Measurements from ENCODE around the gene ZNF513.

ZNF513 gene

GRCh38 chr2:27409321-27410073, 29.0 kb upstream of the ZNF513 start, which contains the start of gene PPM1G:
PPM1G (minus strand) TSS chr2:27409591; CDS start chr2:27409422, 169 bp downstream.
- Histone ChIP-seq H3K4me1 (0 out of 2 replicates have a peak, but pooled peaks cover 3% of the 10 kb centered on the region), H3K27me3 (no peaks in the 10 kb centered on the region; the same call in 1 of the 2 replicates), H3K4me3 (ENCODE audit: low read depth, low read length) (peak within 1 kb of the TSS; percentile 97), H3K9me3 (no peaks in the 10 kb centered on the region), H3K36me3 (peaks cover 9% of the 10 kb centered on the region)
- TF ChIP-seq CTCF (IDR thresholded peaks at IDR 0.05; ENCODE audit: low read depth, low read length) = no peak
- peak; percentile 98 for DNase-seq

GRCh38 chr2:27408601-27409320, 28.2 kb upstream of the ZNF513 start:
- DNase-seq = no peak
- TF ChIP-seq CTCF (IDR thresholded peaks at IDR 0.05; ENCODE audit: low read depth, low read length) = no peak
- Histone ChIP-seq H3K4me3 (ENCODE audit: low read depth, low read length) (peak overlapping the region; percentile 97), H3K4me1 (0 out of 2 replicates have a peak, but pooled peaks cover 3% of the 10 kb centered on the region), H3K9me3 (no peaks in the 10 kb centered on the region), H3K36me3 (peaks cover 9% of the 10 kb centered on the region), H3K27me3 (no peaks in the 10 kb centered on the region; the same call in 1 of the 2 replicates)

- peak; percentile 51 for DNase-seq
- Histone ChIP-seq H3K27me3 (no peaks in the 10 kb centered on the region; the same call in 1 of the 2 replicates), H3K9me3 (no peaks in the 10 kb centered on the region), H3K4me1 (0 out of 2 replicates have a peak, but pooled peaks cover 3% of the 10 kb centered on the region), H3K4me3 (ENCODE audit: low read depth, low read length) (peak overlapping the region; percentile 97), H3K36me3 (peaks cover 13% of the 10 kb centered on the region)
- peak; percentile 81 for TF ChIP-seq CTCF (IDR thresholded peaks at IDR 0.05; ENCODE audit: low read depth, low read length)
Measured at GRCh38 chr2:27407798-27408491, 27.4 kb upstream of the ZNF513 start.

GRCh38 chr2:27400348-27401135, 20.0 kb upstream of the ZNF513 start:
- Histone ChIP-seq H3K36me3 (peaks cover 23% of the 10 kb centered on the region), H3K4me1 (no peaks in the 10 kb centered on the region), H3K4me3 (ENCODE audit: low read depth, low read length) (no peak overlapping the region), H3K27me3 (no peaks in the 10 kb centered on the region), H3K9me3 (no peaks in the 10 kb centered on the region)
- TF ChIP-seq CTCF (IDR thresholded peaks at IDR 0.05; ENCODE audit: low read depth, low read length) = no peak
- no peak for DNase-seq

GRCh38 chr2:27398962-27399361, 18.4 kb upstream of the ZNF513 start:
- H3K27me3 ChIP-seq = no peaks in the 10 kb centered on the region
- peaks cover 23% of the 10 kb centered on the region for H3K36me3 ChIP-seq
- TF ChIP-seq CTCF (IDR thresholded peaks at IDR 0.05; ENCODE audit: low read depth, low read length) = no peak
- no peak overlapping the region for H3K4me3 ChIP-seq (ENCODE audit: low read depth, low read length)
- DNase-seq = no peak
- no peaks in the 10 kb centered on the region for H3K4me1 ChIP-seq
- H3K9me3 ChIP-seq = no peaks in the 10 kb centered on the region
